22Rv1 (cell line): ENCODE results near the gene STARD6.
A peak's percentile ranks its signal among the peaks of the same experiment; 100 is the strongest.

Experiments used
- H3K27ac ChIP-seq: fragments of 450-650 bp; 2 replicates; pipeline ENCODE4 v1.5.1; 2017
- ZFX ChIP-seq: fragments of 450-650 bp; IDR thresholded peaks from 2 replicates; pipeline ENCODE4 v1.6.1; 2017; ENCODE audit warnings: antibody characterized with exemption, borderline replicate concordance
- TF ChIP-seq, protein P1 (sequence below): fragments of 450-650 bp; IDR thresholded peaks from 2 replicates; pipeline ENCODE4 v1.5.1; 2017; ENCODE audit warnings: mild to moderate bottlenecking

The STARD6 gene

DNA sequence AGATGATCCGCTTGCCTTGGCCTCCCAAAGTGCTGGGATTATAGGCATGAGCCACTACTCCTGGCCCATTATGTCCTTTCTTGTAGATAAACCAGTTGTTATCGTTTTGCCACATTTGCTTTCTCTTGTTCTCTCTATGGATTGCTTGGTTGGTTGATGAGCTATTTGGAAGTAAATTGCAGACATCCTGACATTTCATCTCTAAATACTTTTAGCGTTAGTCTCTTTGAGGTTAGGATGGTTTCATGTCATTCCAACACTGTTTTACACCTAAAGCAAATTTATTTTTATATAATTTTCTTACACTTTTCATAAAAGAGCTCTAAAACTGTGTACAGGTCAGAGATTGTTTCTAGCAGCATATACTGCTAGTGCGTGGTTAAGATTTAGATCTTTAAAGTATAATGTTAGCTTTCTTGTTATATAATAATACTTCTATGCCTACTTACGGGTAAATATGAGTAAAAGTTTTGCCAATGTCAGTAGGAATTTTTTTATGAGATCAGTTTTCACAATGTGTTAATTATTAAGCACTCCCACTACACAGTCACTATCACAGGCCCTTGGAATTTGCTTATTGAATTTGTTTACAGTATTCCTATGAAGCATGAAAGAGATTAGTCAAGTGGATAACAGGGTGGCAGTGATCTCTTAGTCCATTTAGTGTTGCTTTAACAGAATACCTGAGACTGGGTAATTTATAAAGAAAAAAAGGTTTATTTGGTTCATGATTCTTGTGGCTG is 78.0 kb downstream of the STARD6 start:
- TF ChIP-seq, protein P1, sequence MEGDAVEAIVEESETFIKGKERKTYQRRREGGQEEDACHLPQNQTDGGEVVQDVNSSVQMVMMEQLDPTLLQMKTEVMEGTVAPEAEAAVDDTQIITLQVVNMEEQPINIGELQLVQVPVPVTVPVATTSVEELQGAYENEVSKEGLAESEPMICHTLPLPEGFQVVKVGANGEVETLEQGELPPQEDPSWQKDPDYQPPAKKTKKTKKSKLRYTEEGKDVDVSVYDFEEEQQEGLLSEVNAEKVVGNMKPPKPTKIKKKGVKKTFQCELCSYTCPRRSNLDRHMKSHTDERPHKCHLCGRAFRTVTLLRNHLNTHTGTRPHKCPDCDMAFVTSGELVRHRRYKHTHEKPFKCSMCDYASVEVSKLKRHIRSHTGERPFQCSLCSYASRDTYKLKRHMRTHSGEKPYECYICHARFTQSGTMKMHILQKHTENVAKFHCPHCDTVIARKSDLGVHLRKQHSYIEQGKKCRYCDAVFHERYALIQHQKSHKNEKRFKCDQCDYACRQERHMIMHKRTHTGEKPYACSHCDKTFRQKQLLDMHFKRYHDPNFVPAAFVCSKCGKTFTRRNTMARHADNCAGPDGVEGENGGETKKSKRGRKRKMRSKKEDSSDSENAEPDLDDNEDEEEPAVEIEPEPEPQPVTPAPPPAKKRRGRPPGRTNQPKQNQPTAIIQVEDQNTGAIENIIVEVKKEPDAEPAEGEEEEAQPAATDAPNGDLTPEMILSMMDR = no peak
- TF ChIP-seq ZFX = no peak
- H3K27ac ChIP-seq = peak overlapping the region; percentile 68

DNA sequence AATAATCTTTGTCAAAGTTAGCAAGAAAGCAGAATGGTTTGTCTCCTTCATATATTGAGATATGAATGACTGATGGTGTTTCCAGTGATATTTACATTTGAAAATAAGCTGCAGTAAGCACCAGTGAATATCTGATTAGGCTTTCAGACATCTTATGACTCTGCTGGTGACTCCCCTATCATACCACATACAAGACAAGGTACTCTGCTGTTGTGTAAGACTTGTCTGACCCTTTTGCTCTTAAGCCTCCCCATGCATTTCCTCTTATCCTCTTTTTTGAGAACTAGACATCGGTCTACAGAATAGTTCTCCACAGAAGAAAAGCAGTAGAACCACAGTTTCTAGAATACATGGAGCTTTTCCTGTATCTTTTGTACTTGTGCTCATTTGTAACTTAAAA is 79.0 kb downstream of the STARD6 start:
- peak overlapping the region; percentile 68; the same call in 1 of the 2 replicates for H3K27ac ChIP-seq

DNA sequence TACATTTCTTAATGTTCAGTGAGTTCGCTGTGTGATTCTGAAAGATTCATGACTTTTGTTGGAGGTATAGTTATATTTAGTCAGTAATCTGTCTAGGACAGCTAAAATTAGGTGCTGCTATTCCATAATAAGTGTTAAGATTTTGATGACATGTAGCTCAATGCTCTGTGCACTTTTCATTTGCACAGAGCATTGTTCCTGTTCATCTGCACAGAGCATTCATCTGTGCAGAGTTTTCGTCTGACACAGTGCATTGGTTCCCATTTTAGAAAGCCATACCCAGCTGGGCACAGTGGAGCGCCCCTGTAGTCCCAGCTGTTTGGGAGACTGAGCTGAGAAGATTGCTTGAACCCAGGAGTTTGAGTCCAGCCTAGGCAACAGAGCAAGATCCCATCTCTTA is 79.8 kb downstream of the STARD6 start:
- TF ChIP-seq, protein P1 = no peak
- no peak for TF ChIP-seq ZFX
- no peak overlapping the region for H3K27ac ChIP-seq

More for the DNA sequence above, 79.0 kb downstream of the STARD6 start:
- TF ChIP-seq, protein P1 = no peak
- TF ChIP-seq ZFX = no peak
